Thymus (tissue), 11 donors: ENCODE measurements around the gene SET. TPM values are rescaled to one million over a fixed set of nuclear protein-coding genes. Genes with fewer than 3 reads are reported as not detected.
A peak's percentile ranks its signal among the peaks of the same experiment; 100 is the strongest.

Source experiments
- DNase-seq, 9 donors: peaks; one replicate each; pipeline ENCODE4 v3.0.0-alpha.2; 2013; ENCODE audit warnings: low spot score in 9 of 9, low read depth in 6 of 9, missing footprints in 1 of 9
- H3K27ac ChIP-seq, 2 donors: one replicate each; pipeline ENCODE4 v1.5.1; 2013; ENCODE audit warnings: control low read depth in 1 of 2, low read depth in 1 of 2, low read length in 1 of 2, mild to moderate bottlenecking in 1 of 2, moderate library complexity in 1 of 2
- H3K27me3 ChIP-seq, 2 donors: one replicate each; pipeline ENCODE4 v1.5.1; 2013; ENCODE audit warnings: low read length in 1 of 2; ENCODE audit not compliant: control insufficient read depth in 2 of 2, insufficient read depth in 1 of 2
- H3K36me3 ChIP-seq, 2 donors: one replicate each; pipeline ENCODE4 v1.5.1; 2013; ENCODE audit warnings: low read length in 1 of 2, mild to moderate bottlenecking in 1 of 2, moderate library complexity in 1 of 2; ENCODE audit not compliant: control insufficient read depth in 2 of 2, insufficient read depth in 2 of 2
- H3K4me1 ChIP-seq, 2 donors: one replicate each; pipeline ENCODE4 v1.5.1; 2013; ENCODE audit warnings: low read length in 2 of 2; ENCODE audit not compliant: control insufficient read depth in 2 of 2, insufficient read depth in 2 of 2
- H3K4me3 ChIP-seq, 2 donors: one replicate each; pipeline ENCODE4 v1.5.1; 2013; ENCODE audit warnings: low read length in 2 of 2, control low read depth in 1 of 2, mild to moderate bottlenecking in 1 of 2
- H3K9me3 ChIP-seq, 2 donors: one replicate each; pipeline ENCODE4 v1.5.1; 2013; ENCODE audit warnings: low read length in 1 of 2, mild to moderate bottlenecking in 1 of 2; ENCODE audit not compliant: control insufficient read depth in 2 of 2, insufficient read depth in 1 of 2
- WGBS: extraction: QIAGEN DNeasy Blood & Tissue Kit; methylation state at CpG from one replicate; pipeline ENCODE4 v1.1.7; 2013; 5-methylcytosine and 5-hydroxymethylcytosine counted together
- polyA plus RNA-seq: library from polyadenylated mRNA; stranded (reverse); fragments of 200-250 nt; gene quantifications from one replicate; pipeline ENCODE4 v1.2.3, GENCODE V29; 2013
- total RNA-seq: library from RNA; stranded (reverse); fragments of 120-200 nt; gene quantifications from one replicate; pipeline ENCODE4 v1.2.4, GENCODE V29; 2013
- donor health status: healthy.

Gene SET
- total and polyA plus RNA-seq, 2 donors: 177 to 654 TPM

DNA sequence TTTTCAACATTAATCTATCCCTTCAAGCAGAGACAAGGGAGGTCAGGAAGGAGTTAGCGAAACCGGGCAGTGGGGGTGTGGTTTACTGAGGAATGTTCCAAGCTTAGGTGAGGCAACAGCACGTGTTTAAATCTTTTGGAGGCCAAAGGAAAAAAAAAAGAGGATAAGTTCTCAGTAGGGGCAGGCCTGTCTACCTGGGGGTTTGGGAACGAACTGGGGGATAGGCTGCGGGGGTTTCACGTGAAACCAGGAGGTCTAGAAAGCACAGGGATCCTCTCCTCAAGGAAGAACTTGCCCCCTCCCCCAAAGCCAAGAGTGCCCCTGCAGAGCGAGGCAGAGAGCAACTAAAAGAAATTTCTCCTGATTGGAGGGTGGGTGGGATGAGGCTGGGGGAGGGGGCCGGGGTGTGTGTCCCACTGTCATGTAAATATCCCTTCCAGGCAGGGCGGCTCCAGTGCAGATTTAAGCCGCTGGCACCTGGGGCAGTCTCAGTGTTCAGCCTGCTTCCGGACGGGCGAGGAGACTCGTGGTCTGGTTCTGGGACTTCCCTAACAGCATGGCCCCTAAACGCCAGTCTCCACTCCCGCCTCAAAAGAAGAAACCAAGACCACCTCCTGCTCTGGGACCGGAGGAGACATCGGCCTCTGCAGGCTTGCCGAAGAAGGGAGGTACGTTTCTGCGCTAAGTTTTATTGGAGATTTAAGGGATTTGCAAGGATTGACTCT lies 5.5 kb upstream of the SET start:
- peak in 2 of 9 donors; percentile 19 to 37 for DNase-seq
- H3K9me3 ChIP-seq: no peaks in the 10 kb centered on the region

DNA sequence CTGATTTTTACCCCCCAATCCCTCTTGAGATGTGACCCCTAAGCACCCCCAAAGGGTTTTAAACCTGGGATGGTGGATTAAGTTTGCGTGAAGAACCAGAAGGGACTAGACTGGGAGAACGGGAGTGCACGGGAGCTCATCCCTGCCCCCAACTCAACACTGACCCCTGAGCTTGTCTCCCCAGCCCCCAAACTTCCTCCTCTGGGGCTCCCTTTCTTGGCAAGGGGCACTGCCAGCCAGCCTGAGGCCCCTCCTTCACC lies 5.0 kb upstream of the SET start:
- peak overlapping the region; percentile 65 to 77 for H3K4me3 ChIP-seq
- H3K27ac ChIP-seq: peak overlapping the region; percentile 94 to 96
- H3K36me3 ChIP-seq: no peaks in the 10 kb centered on the region
- WGBS: under 1% methylated on average over 3 of the region's 3 CpGs
- no peaks in the 10 kb centered on the region for H3K27me3 ChIP-seq
- H3K4me1 ChIP-seq: peaks cover 21 to 48% of the 10 kb centered on the region in 2 donors
- no peak for DNase-seq
- no peaks in the 10 kb centered on the region for H3K9me3 ChIP-seq

More for the DNA sequence above, 5.5 kb upstream of the SET start:
- no peaks in the 10 kb centered on the region for H3K27me3 ChIP-seq
- no peaks in the 10 kb centered on the region for H3K36me3 ChIP-seq
- WGBS: 6% methylated on average over 21 of the region's 21 CpGs
- H3K4me1 ChIP-seq: peaks cover 21 to 47% of the 10 kb centered on the region in 2 donors
- H3K4me3 ChIP-seq: peak overlapping the region; percentile 65 to 77
- peak overlapping the region; percentile 49 to 94 for H3K27ac ChIP-seq

DNA sequence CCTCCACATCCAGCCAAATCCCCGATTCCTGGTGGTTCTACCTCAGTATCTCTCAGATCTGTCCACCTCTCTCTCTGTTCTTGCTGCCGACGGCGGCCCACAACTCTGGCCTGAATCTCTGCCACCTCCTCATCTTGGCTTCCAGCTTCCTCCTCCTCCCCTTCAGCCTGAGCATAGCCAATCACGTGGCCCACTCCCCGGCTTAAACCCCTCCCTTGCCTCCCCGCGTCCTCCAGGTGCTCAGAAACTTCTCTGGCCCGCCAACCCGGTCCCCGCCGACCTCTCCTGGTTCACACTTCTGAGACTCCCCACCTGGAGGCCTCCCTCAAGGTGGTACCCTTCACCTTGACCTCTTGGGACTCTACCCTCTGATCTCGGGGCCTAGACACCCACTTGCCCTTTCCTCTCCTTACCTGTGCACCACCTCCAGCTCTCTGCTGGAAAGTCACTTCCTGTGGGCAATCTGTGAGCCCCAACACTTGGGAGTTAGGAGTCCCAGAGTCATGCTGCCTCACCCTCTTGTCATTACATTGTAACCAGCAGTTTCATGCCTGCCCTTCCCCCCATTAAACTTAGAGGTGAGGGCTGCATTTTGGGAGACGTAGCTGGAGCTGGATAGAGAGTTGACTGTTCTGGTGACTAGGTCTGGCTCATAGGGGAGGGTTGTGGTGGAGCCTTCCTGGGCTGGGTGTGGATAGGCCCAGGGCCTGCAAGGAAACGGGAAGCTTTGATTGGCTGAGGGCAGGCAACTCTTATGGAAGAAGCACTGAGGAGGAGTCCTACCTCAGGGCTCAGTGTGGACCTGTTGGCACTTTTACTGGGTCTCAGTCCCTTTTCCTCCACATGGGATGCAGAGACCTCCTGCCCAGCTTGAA lies 4.5 kb upstream of the SET start:
- H3K27ac ChIP-seq: peak overlapping the region; percentile 94 to 96
- peaks cover 21 to 48% of the 10 kb centered on the region in 2 donors for H3K4me1 ChIP-seq
- no peaks in the 10 kb centered on the region for H3K27me3 ChIP-seq
- H3K4me3 ChIP-seq: peak overlapping the region; percentile 65 to 77
- H3K9me3 ChIP-seq: no peaks in the 10 kb centered on the region
- no peaks in the 10 kb centered on the region for H3K36me3 ChIP-seq
- WGBS: 9% methylated on average over 15 of the region's 15 CpGs
- peak in 7 of 9 donors; percentile 55 to 89 (median 75) for DNase-seq

GRCh38 chr9:128685636-128686489 lies 3.2 kb upstream of the SET start:
- no peaks in the 10 kb centered on the region for H3K27me3 ChIP-seq
- 55% methylated on average over 17 of the region's 17 CpGs for WGBS
- peaks cover 21 to 48% of the 10 kb centered on the region in 2 donors for H3K4me1 ChIP-seq
- peaks cover 0 to 4% of the 10 kb centered on the region in 2 donors for H3K36me3 ChIP-seq
- peak in 5 of 9 donors; percentile 55 to 85 (median 62) for DNase-seq
- H3K27ac ChIP-seq: peak overlapping the region; percentile 77 to 94
- H3K4me3 ChIP-seq: peak overlapping the region; percentile 9 to 16
- no peaks in the 10 kb centered on the region for H3K9me3 ChIP-seq

DNA sequence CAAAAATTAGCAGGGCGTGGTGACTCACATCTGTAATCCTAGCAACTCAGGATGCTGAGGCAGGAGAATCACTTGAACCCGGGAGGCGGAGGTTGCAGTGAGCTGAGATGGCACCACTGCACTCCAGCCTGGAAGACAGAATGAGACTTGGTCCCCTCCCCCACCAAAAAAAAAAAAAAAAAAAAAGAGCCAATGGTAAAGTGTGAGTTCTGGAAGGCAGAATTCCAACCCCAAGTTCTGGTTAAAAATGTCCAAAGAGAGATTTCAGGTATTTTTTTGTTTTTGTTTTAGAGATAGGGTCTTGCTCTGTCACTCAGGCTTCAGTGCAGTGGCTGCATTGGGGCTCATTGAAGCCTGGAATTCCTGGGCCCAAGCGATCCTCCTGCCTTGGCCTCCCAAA lies 1.6 kb upstream of the SET start:
- Histone ChIP-seq H3K27me3 (no peaks in the 10 kb centered on the region), H3K4me1 (peaks cover 24 to 51% of the 10 kb centered on the region in 2 donors), H3K36me3 (peaks cover 7 to 20% of the 10 kb centered on the region in 2 donors), H3K27ac (no peak overlapping the region), H3K9me3 (no peaks in the 10 kb centered on the region), H3K4me3 (no peak overlapping the region)
- 99% methylated on average over 4 of the region's 4 CpGs for WGBS
- no peak for DNase-seq

GRCh38 chr9:128689293-128689774 lies 312 bp downstream of the SET start:
- no peaks in the 10 kb centered on the region for H3K9me3 ChIP-seq
- peaks cover 20 to 40% of the 10 kb centered on the region in 2 donors for H3K4me1 ChIP-seq
- H3K27me3 ChIP-seq: no peaks in the 10 kb centered on the region
- H3K4me3 ChIP-seq: peak overlapping the region; percentile 58 to 99
- H3K36me3 ChIP-seq: peaks cover 15 to 39% of the 10 kb centered on the region in 2 donors
- peak in 3 of 9 donors; percentile 42 to 65 (median 45) for DNase-seq
- H3K27ac ChIP-seq: peak overlapping the region; percentile 92 to 98
- WGBS: under 1% methylated on average over 79 of the region's 80 CpGs

DNA sequence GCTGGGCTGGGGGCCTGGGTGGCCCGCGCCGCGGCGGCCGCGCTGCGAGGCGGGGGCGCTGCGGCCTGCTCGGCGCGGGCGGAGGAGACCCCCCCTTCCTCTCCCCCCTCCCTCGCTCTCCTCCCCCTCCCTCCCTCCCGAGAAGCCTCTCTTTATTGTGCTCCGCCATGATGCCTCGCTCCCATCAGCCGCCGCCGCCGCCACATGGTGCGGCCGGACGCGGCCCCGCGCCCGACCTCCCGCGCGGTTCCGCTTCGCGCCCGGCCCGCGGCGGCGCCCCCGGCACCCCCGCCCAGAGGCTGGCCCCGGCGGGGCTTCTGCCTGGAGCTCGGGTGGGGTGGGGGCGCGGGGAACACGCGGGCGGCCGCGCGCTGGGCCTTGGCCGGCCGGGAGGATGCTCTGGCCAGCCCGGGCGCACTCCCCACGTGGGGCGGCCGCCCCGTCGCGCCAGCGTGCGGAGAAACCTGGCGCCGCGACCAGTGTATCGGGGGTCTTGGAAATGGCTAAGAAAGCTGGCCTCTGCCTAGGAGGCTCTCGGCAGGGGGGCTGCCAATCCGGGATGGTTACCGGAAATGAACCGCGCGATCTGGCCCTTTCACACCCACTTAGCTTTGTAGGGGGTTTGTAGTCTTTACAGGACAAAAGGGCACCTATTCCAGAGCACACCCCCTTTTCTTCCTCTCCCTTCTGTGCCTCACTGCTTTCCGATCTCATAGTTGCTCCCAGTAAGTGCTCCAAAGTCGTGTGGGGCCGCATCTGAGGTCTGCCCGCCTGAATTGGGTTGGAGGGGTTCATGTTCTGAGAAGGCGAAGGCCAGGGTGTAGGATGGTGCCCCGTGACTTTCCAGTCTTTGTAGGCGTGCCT lies 1.0 kb downstream of the SET start:
- H3K4me3 ChIP-seq: peak overlapping the region; percentile 84 to 99
- no peaks in the 10 kb centered on the region for H3K9me3 ChIP-seq
- H3K27ac ChIP-seq: peak overlapping the region; percentile 74 to 98
- H3K36me3 ChIP-seq: peaks cover 17 to 43% of the 10 kb centered on the region in 2 donors
- 1% methylated on average over 82 of the region's 83 CpGs for whole genome bisulfite sequencing
- H3K4me1 ChIP-seq: peaks cover 16 to 32% of the 10 kb centered on the region in 2 donors
- H3K27me3 ChIP-seq: no peaks in the 10 kb centered on the region
- DNase-seq: peak in 4 of 9 donors; percentile 50 to 77 (median 62)

DNA sequence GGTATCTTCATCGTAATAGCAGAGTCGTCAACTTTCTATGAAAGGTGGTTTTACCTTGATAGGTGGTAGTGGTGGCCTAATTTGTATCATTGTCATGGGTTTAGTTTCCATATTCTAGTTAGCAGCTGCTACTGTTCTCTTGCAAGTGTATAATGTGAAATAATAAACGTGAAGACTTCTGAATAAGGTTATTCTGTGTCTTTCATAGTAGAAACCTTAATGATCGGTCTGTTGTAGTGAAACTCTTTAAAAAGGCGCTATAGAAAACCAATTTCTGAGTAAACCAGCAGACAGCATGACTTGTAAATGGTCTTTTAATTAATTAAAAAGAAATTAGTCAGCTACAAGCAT lies 1.6 kb downstream of the SET start:
- H3K27me3 ChIP-seq: no peaks in the 10 kb centered on the region
- peak overlapping the region; percentile 84 to 99 for H3K4me3 ChIP-seq
- peaks cover 16 to 26% of the 10 kb centered on the region in 2 donors for H3K4me1 ChIP-seq
- peak overlapping the region in 1 of 2 donors; percentile 74 for H3K27ac ChIP-seq
- WGBS: 11% methylated on average over 5 of the region's 5 CpGs
- H3K36me3 ChIP-seq: peaks cover 19 to 46% of the 10 kb centered on the region in 2 donors
- no peak for DNase-seq
- H3K9me3 ChIP-seq: no peaks in the 10 kb centered on the region
